SJCRH30 (cell line): ENCODE data around the gene SLC27A6. TPM values are rescaled to one million over a fixed set of nuclear protein-coding genes. Genes with fewer than 3 reads are reported as not detected.

Experiments used
- DNase-seq, 2 experiments: peaks; one replicate each; pipeline ENCODE4 v3.0.0-alpha.2; 2015 to 2020
- H3K27ac ChIP-seq: fragments of 250-450 bp; sonication (Bioruptor Pico); 2 replicates; pipeline ENCODE4 v1.5.1; 2020; ENCODE audit warnings: mild to moderate bottlenecking, moderate library complexity
- H3K27me3 ChIP-seq: fragments of 250-450 bp; sonication (Bioruptor Pico); 2 replicates; pipeline ENCODE4 v1.5.1; 2020; ENCODE audit warnings: mild to moderate bottlenecking, moderate library complexity
- H3K36me3 ChIP-seq: fragments of 250-450 bp; sonication (Bioruptor Pico); 2 replicates; pipeline ENCODE4 v1.5.1; 2020; ENCODE audit warnings: mild to moderate bottlenecking, moderate library complexity
- H3K4me1 ChIP-seq: fragments of 250-450 bp; sonication (Bioruptor Pico); 2 replicates; pipeline ENCODE4 v1.5.1; 2020; ENCODE audit warnings: mild to moderate bottlenecking, moderate library complexity
- H3K4me3 ChIP-seq: fragments of 250-450 bp; sonication (Bioruptor Pico); 2 replicates; pipeline ENCODE4 v1.5.1; 2020; ENCODE audit warnings: mild to moderate bottlenecking, moderate library complexity
- H3K9me3 ChIP-seq: fragments of 250-450 bp; sonication (Bioruptor Pico); replicated peaks from 2 replicates; pipeline ENCODE4 v1.5.1; 2020; ENCODE audit warnings: mild to moderate bottlenecking, moderate library complexity
- total RNA-seq: library from RNA; depleted of rRNA; stranded (reverse); fragments of >200 nt; shearing (Covaris generic); gene quantifications from 2 replicates; pipeline ENCODE4 v1.2.3, GENCODE V29; 2014

SLC27A6 gene
- total RNA-seq, 1 experiment from 2014 or later, result 0.04 TPM

DNA sequence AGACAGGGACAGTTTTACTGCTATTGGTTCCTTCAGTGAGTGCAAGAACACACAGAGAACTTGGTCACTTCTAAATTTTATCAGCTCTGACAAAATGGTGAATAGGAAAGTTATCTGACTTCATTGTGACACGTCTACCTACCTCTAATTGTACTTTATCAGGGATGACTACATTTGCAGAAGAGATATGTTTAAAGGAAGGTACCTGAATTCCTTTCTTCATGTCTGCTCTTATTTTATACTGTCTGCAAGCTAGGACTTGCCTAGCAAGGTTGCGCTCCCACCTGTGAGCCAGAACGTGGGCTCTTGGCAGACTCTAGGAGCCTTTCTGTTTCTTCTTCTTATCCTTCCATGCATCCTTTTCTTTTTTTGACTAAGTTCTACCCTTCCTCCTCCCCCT, 1.6 kb downstream of the SLC27A6 start:
- no peak overlapping the region for H3K4me3 ChIP-seq
- H3K27me3 ChIP-seq, result no peaks in the 10 kb centered on the region
- H3K9me3 ChIP-seq, result no peaks in the 10 kb centered on the region

GRCh38 chr5:128973244-128973643, 8.0 kb downstream of the SLC27A6 start:
- no peaks in the 10 kb centered on the region for H3K9me3 ChIP-seq

More for the DNA sequence above, 1.6 kb downstream of the SLC27A6 start:
- DNase-seq, result no peak
- H3K4me1 ChIP-seq, result no peaks in the 10 kb centered on the region
- no peak overlapping the region for H3K27ac ChIP-seq
- no peaks in the 10 kb centered on the region for H3K36me3 ChIP-seq

DNA sequence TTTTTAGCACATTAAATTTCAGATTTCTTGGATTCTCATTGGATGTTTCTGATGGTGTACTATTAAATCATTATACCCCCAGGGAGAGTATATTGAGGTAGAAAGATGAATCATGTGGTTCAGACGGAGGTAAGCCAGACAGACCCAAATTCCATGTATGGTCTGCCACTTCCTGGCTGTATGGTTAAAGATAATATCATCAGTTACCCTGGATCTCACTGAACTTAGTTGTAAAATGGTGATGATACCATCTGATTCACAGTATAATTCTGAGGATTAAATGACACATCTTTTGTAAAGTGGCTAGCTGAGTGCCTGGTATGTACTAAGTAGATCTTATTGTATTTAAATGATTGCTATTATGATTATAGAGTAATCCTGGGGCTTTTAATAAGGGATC, 9.3 kb downstream of the SLC27A6 start:
- Histone ChIP-seq H3K4me3 (no peak overlapping the region), H3K4me1 (no peaks in the 10 kb centered on the region), H3K27ac (no peak overlapping the region), H3K36me3 (no peaks in the 10 kb centered on the region), H3K9me3 (no peaks in the 10 kb centered on the region), H3K27me3 (no peaks in the 10 kb centered on the region)
- no peak for DNase-seq

More at GRCh38 chr5:128973244-128973643, 8.0 kb downstream of the SLC27A6 start:
- H3K4me3 ChIP-seq, result no peak overlapping the region
- no peak overlapping the region for H3K27ac ChIP-seq
- no peaks in the 10 kb centered on the region for H3K27me3 ChIP-seq
- no peaks in the 10 kb centered on the region for H3K4me1 ChIP-seq
- no peak for DNase-seq
- H3K36me3 ChIP-seq, result no peaks in the 10 kb centered on the region

GRCh38 chr5:128979761-128980160, 14.5 kb downstream of the SLC27A6 start:
- H3K4me3 ChIP-seq, result no peak overlapping the region
- H3K27ac ChIP-seq, result no peak overlapping the region
- no peaks in the 10 kb centered on the region for H3K9me3 ChIP-seq
- no peaks in the 10 kb centered on the region for H3K4me1 ChIP-seq
- H3K36me3 ChIP-seq, result no peaks in the 10 kb centered on the region
- DNase-seq, result no peak
- H3K27me3 ChIP-seq, result no peaks in the 10 kb centered on the region

DNA sequence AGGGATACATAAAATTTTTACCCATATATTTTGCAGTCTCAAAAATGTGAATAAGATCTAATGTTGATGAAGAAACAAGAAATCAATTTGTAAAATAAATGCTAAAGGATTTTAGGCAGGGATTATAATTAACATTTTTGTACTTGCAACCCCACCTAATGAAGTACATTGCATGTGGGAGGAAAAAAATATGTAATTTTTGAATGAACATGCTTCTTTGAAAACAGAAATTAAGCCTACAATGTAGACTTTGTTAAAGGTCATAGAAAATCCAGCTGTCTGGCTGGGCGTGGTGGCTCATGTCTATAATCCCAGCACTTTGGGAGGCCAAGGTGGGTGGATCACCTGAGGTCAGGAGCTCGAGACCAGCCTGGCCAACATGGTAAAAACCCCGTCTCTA, 15.6 kb downstream of the SLC27A6 start:
- H3K4me1 ChIP-seq, result no peaks in the 10 kb centered on the region
- H3K27ac ChIP-seq, result no peak overlapping the region
- no peak overlapping the region for H3K4me3 ChIP-seq
- H3K27me3 ChIP-seq, result no peaks in the 10 kb centered on the region
- no peak for DNase-seq
- H3K9me3 ChIP-seq, result no peaks in the 10 kb centered on the region
- H3K36me3 ChIP-seq, result no peaks in the 10 kb centered on the region

- H3K27ac ChIP-seq, result no peak overlapping the region
- H3K36me3 ChIP-seq, result no peaks in the 10 kb centered on the region
- H3K9me3 ChIP-seq, result no peaks in the 10 kb centered on the region
- no peaks in the 10 kb centered on the region for H3K27me3 ChIP-seq
- no peak overlapping the region for H3K4me3 ChIP-seq
- no peaks in the 10 kb centered on the region for H3K4me1 ChIP-seq
- no peak for DNase-seq
Observed at GRCh38 chr5:128984480-128984879, 19.2 kb downstream of the SLC27A6 start.

- Histone ChIP-seq H3K36me3 (no peaks in the 10 kb centered on the region), H3K27me3 (no peaks in the 10 kb centered on the region), H3K4me3 (no peak overlapping the region), H3K4me1 (no peaks in the 10 kb centered on the region), H3K27ac (no peak overlapping the region), H3K9me3 (no peaks in the 10 kb centered on the region)
- DNase-seq, result peak in 1 of 2 experiments; percentile 6
Observed at GRCh38 chr5:128988476-128988875, 23.2 kb downstream of the SLC27A6 start.

GRCh38 chr5:129001841-129002526, 36.7 kb downstream of the SLC27A6 start:
- H3K4me3 ChIP-seq, result no peak overlapping the region
- DNase-seq, result no peak
- no peaks in the 10 kb centered on the region for H3K9me3 ChIP-seq
- H3K27me3 ChIP-seq, result no peaks in the 10 kb centered on the region
- H3K27ac ChIP-seq, result no peak overlapping the region
- no peaks in the 10 kb centered on the region for H3K36me3 ChIP-seq
- no peaks in the 10 kb centered on the region for H3K4me1 ChIP-seq

DNA sequence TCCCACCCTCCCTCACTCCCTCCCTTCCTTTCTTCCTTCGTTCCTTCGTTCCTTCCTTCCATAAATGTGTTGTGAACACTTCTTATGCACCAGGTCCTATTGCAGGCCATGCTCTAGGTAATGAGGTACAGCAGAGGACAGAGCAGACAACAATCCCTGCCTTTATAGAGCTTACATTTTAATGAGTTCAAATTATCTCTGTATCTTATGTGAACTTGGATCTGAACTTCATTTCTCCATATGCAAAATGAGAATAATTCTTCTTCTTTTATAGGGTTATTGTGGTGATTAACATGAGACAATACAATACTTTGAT, 37.2 kb downstream of the SLC27A6 start:
- H3K27me3 ChIP-seq, result no peaks in the 10 kb centered on the region
- H3K4me3 ChIP-seq, result no peak overlapping the region
- no peak overlapping the region for H3K27ac ChIP-seq
- no peak for DNase-seq
- no peaks in the 10 kb centered on the region for H3K4me1 ChIP-seq
- H3K36me3 ChIP-seq, result no peaks in the 10 kb centered on the region
- H3K9me3 ChIP-seq, result no peaks in the 10 kb centered on the region

DNA sequence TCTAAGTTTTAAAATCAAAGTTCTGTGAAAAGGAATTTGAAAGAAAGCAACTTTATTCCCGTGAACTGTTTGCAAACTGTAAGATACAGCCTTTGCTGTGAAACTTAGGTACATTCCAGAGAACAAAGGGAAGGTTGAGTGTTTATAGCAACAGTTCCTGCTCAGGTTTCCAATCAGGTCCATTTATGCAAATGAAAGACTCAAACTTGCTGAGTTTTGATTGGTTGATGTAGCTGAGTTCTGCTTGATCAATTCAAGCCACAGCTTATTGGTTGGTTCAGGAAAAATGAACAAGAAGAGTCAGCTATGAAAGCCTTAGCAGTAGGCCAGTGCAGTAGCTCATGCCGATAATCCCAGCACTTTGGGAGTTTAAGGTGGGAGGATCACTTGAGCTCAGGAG, 37.9 kb downstream of the SLC27A6 start:
- no peaks in the 10 kb centered on the region for H3K36me3 ChIP-seq
- no peaks in the 10 kb centered on the region for H3K9me3 ChIP-seq
- H3K4me3 ChIP-seq, result no peak overlapping the region
- no peak overlapping the region for H3K27ac ChIP-seq
- H3K4me1 ChIP-seq, result no peaks in the 10 kb centered on the region
- no peaks in the 10 kb centered on the region for H3K27me3 ChIP-seq
- peak in 1 of 2 experiments; percentile 10 for DNase-seq

DNA sequence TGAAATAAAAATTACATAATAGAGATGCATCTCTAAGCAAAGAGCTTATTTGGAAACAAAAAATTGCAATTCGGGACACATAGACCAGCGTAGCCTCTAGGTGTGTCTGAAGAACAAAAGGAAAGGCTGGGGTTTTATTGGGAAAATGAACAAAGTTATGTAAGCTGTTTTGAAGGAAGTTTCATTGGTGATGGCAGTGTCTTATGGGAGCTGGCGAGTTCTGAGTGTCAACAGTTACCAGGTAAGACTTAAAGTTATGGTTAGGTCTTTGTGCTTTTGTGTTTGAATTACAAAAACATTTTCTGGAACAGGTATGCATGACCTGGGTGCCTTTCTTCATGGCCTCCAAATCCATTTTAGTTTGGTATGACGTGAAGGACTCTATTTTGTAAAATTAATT, 48.9 kb downstream of the SLC27A6 start:
- H3K9me3 ChIP-seq, result no peaks in the 10 kb centered on the region
- DNase-seq, result no peak
- H3K27ac ChIP-seq, result no peak overlapping the region
- no peak overlapping the region for H3K4me3 ChIP-seq
- no peaks in the 10 kb centered on the region for H3K36me3 ChIP-seq
- no peaks in the 10 kb centered on the region; the same call in 1 of the 2 replicates for H3K27me3 ChIP-seq
- no peaks in the 10 kb centered on the region for H3K4me1 ChIP-seq

GRCh38 chr5:129018837-129019236, 53.5 kb downstream of the SLC27A6 start:
- Histone ChIP-seq H3K9me3 (no peaks in the 10 kb centered on the region), H3K4me3 (no peak overlapping the region), H3K4me1 (no peaks in the 10 kb centered on the region), H3K27ac (no peak overlapping the region), H3K36me3 (no peaks in the 10 kb centered on the region), H3K27me3 (no peaks in the 10 kb centered on the region; the same call in 1 of the 2 replicates)
- DNase-seq, result no peak

- Histone ChIP-seq H3K27ac (no peak overlapping the region), H3K4me3 (no peak overlapping the region), H3K4me1 (no peaks in the 10 kb centered on the region), H3K27me3 (no peaks in the 10 kb centered on the region; the same call in 1 of the 2 replicates), H3K36me3 (no peaks in the 10 kb centered on the region), H3K9me3 (no peaks in the 10 kb centered on the region)
- no peak for DNase-seq
Observed at GRCh38 chr5:129019401-129019908, 54.2 kb downstream of the SLC27A6 start.

DNA sequence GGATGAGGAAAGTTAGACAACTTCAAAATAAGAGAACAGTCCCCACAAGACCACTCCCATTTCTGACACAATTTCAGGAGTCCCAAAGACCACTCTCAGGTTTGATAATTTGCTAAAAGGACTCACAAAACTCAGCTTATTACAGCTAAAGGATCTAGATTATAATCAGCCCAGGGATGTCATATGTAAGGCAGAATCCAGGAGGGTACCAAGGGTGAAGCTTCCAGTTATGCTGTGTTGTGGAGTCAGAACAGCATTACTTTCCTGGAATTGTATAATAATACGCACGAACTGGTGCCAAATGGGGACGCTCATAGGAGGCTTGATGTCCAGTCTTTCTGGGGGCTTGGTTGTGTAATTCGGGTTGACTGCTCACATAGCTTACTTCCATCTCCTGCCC, 55.4 kb downstream of the SLC27A6 start:
- DNase-seq, result no peak
- no peaks in the 10 kb centered on the region; the same call in 1 of the 2 replicates for H3K27me3 ChIP-seq

DNA sequence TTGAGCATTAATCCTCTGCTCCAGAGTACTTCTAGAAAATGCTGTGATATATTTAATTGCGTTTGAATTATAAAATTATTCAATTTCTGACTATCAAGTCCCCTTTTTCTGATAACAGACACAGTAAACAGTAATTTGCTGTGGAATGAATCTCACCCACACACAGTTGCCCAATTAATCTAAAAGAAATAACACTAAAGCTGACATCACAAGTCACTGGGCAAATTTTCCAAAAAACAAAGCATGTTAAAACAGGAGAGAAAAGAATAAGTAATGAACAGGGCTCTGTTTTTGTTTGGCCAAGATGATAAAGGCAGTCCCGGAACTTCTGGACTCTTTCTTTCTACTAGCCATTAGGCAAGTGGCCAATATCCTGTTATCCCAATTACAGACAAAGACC, 56.5 kb downstream of the SLC27A6 start:
- no peak overlapping the region for H3K27ac ChIP-seq
- no peaks in the 10 kb centered on the region for H3K4me1 ChIP-seq
- no peaks in the 10 kb centered on the region for H3K9me3 ChIP-seq
- no peaks in the 10 kb centered on the region for H3K36me3 ChIP-seq
- no peak overlapping the region for H3K4me3 ChIP-seq
- no peaks in the 10 kb centered on the region; the same call in 1 of the 2 replicates for H3K27me3 ChIP-seq
- no peak for DNase-seq

More for the DNA sequence above, 55.4 kb downstream of the SLC27A6 start:
- Histone ChIP-seq H3K4me3 (no peak overlapping the region), H3K9me3 (no peaks in the 10 kb centered on the region), H3K36me3 (no peaks in the 10 kb centered on the region), H3K4me1 (no peaks in the 10 kb centered on the region), H3K27ac (no peak overlapping the region)

- Histone ChIP-seq H3K4me1 (no peaks in the 10 kb centered on the region), H3K4me3 (no peak overlapping the region), H3K27ac (no peak overlapping the region), H3K27me3 (no peaks in the 10 kb centered on the region; the same call in 1 of the 2 replicates), H3K9me3 (no peaks in the 10 kb centered on the region), H3K36me3 (no peaks in the 10 kb centered on the region)
- no peak for DNase-seq
Observed at GRCh38 chr5:129022599-129022998, 57.3 kb downstream of the SLC27A6 start.
